HFF-Myc (cell line): ENCODE data around the gene NUDT8.
"Not testable (repeated sequence)": the region's sequence is repeated elsewhere in the genome, so short reads cannot be mapped to it uniquely, and the experiment has no call there.

Experiments
- DNase-seq: peaks from one replicate; pipeline ENCODE4 v3.0.0-alpha.2; 2011; ENCODE audit warnings: low read depth; ENCODE audit errors: extremely low read depth
- H3K4me3 ChIP-seq: replicated peaks from 2 replicates; pipeline ENCODE4 v1.5.1; 2011; ENCODE audit warnings: low read depth, mild to moderate bottlenecking, control low read depth, low read length
- TF ChIP-seq, protein P1 (sequence below): IDR thresholded peaks from 2 replicates; pipeline ENCODE4 v1.5.1; 2012; ENCODE audit warnings: mild to moderate bottlenecking, low read depth, low read length, control low read depth; ENCODE audit errors: missing control alignments

NUDT8 gene

DNA sequence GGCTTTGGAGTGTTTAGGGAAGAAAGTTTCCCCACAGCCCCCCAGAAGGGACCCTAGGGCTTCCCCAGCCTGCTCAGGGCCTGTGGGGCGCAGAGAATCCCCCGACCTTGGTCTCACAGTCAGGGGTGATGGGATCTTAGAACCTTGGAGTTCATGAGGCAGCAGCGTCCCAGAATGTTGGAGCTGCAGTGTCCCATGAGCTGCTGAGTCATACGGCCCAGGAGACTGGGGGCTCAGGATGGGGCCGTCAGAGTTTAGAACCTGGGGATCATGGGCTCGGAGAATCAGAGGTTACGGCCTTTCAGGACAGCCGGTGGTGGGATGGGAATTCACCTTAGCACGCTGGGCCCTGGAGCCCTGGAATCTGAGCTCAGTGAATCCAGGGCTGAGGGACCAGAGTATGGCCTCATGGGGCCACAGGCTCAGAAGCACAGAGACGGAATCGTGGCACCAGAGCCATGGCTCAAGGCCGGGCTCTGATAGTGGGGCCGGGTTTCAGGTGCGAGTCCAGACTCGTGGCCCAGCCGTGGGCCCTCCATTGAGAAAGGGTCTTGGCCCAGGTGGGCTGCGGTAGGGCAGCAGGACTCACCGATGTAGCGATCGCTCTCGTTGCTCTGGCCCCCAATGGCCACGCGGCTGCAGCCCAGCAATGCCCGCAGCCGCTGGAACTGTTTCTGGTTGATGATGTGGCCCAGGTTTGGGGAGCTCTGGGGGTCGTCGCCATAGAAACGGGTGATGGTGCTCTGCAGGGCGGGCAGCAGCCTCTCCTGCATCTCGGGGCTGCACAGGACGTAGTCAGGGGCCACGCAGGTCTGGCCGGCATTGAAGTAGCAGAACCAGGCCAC is 35.2 kb upstream of the NUDT8 start:
- TF ChIP-seq, protein P1, sequence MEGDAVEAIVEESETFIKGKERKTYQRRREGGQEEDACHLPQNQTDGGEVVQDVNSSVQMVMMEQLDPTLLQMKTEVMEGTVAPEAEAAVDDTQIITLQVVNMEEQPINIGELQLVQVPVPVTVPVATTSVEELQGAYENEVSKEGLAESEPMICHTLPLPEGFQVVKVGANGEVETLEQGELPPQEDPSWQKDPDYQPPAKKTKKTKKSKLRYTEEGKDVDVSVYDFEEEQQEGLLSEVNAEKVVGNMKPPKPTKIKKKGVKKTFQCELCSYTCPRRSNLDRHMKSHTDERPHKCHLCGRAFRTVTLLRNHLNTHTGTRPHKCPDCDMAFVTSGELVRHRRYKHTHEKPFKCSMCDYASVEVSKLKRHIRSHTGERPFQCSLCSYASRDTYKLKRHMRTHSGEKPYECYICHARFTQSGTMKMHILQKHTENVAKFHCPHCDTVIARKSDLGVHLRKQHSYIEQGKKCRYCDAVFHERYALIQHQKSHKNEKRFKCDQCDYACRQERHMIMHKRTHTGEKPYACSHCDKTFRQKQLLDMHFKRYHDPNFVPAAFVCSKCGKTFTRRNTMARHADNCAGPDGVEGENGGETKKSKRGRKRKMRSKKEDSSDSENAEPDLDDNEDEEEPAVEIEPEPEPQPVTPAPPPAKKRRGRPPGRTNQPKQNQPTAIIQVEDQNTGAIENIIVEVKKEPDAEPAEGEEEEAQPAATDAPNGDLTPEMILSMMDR: no peak
- no peak overlapping the region for H3K4me3 ChIP-seq
- no peak for DNase-seq

GRCh38 chr11:67664213-67664585 is 34.5 kb upstream of the NUDT8 start:
- no peak for DNase-seq
- H3K4me3 ChIP-seq: no peak overlapping the region
- TF ChIP-seq, protein P1: no peak

GRCh38 chr11:67663532-67664212 is 33.9 kb upstream of the NUDT8 start:
- H3K4me3 ChIP-seq: no peak overlapping the region
- TF ChIP-seq, protein P1: no peak
- DNase-seq: no peak

DNA sequence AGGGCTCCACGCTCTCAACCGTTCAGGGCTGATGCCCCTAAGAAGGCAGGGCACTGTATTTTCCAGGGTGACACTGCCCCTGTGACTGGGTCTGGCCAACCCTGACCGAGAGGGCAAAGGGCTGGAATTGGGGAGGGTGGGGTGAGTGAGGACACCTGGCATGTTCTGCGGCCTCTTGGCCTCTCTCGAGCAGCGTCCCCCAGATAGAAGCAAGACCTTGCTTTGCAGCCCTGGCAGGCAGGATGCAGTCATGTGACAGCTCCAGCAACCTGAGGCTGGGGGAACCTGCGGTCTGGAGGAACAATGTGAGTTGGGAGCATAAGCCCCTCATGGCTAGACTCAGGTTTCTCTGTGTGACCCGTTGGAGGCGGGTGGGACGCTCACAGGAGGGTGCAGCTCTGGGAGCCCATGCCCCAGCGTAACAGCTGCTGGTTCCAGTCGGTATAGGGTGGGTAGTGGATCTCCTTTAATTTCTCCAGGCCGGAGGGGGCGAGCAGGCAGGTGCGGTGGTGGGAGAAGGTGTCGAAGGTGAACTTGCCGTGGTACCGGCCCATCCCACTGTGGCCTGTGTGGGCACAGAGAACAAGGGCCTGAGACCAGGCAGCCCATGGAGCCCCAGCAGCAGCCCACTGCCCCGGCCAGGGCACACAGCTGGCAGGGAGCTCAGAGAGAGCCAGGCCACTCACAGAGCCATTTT is 33.2 kb upstream of the NUDT8 start:
- no peak overlapping the region for H3K4me3 ChIP-seq
- TF ChIP-seq, protein P1: no peak
- no peak for DNase-seq

GRCh38 chr11:67662142-67662834 is 32.6 kb upstream of the NUDT8 start:
- TF ChIP-seq, protein P1: no peak
- no peak for DNase-seq
- no peak overlapping the region for H3K4me3 ChIP-seq

DNA sequence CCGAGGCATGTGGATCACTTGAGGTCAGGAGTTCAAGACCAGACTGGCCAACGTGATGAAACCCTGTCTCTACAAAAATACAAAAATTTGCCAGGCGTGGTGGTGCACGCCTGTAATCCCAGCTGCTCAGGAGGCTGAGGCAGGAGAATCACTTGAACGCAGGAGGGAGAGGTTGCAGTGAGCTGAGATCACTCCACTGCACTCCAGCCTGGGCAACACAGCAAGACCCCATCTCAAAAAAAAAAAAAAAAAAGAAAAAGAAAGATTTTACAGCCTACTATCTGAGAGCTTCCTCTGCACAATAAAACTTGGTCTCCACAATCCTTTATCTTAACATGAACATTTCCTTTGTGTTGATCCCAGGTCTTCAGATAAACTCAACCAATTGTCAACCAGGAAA is 31.0 kb upstream of the NUDT8 start:
- H3K4me3 ChIP-seq, DNase-seq: not testable (repeated sequence)

DNA sequence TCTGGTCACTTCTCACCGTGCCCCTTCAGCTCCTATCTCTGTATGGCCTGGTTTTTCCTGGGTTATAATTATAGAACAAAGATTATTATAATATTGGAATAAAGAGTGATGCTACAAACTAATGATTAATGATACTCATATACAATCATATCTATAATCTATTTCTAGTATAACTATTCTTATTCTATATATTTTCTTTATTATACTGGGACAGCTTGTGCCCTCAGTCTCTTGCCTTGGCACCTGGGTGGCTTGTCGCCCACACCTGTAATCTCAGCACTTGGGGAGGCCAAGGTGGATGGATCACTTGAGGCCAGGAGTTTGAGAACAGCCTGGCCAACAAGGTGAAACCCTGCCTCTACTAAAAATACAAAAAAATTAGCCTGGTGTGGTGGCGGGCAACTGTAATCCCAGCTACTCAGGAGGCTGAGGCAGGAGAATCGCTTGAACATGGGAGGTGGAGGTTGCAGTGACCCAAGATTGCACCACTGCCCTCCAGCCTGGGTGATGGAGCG is 30.0 kb upstream of the NUDT8 start:
- H3K4me3 ChIP-seq, DNase-seq: not testable (repeated sequence)
